ENCODE measurements around the gene MIB2. TPM values are rescaled to one million over a fixed set of nuclear protein-coding genes. Genes with fewer than 3 reads are reported as not detected.

The MIB2 gene
- total RNA-seq, 1 experiment from 2014 or later, result 32.4 TPM

GRCh38 chr1:1610796-1611195 is 4.5 kb upstream of the MIB2 start:
- peaks cover 7% of the 10 kb centered on the region for H3K4me1 Mint-ChIP-seq (ENCODE audit: low read depth, unreplicated experiment)
- no peaks in the 10 kb centered on the region for H3K9me3 Mint-ChIP-seq (ENCODE audit: unreplicated experiment)
- H3K36me3 Mint-ChIP-seq (ENCODE audit: insufficient read depth, unreplicated experiment), result peaks cover 23% of the 10 kb centered on the region
- no peaks in the 10 kb centered on the region for H3K27me3 Mint-ChIP-seq (ENCODE audit: insufficient read depth, unreplicated experiment)
- Histone ChIP-seq H3K4me3 (ENCODE audit: low read depth, low read length) (no peak overlapping the region), H3K27me3 (replicated peaks; ENCODE audit: control insufficient read depth, insufficient read depth, low read length) (no peaks in the 10 kb centered on the region), H3K4me1 (0 out of 2 replicates have a peak, but pooled peaks cover 5% of the 10 kb centered on the region), H3K36me3 (ENCODE audit: control insufficient read depth, insufficient read depth, low read length) (no peaks in the 10 kb centered on the region), H3K9me3 (no peaks in the 10 kb centered on the region)
- DNase-seq, result no peak
- H3K4me3 Mint-ChIP-seq (ENCODE audit: unreplicated experiment), result no peak overlapping the region
- no peak for TF ChIP-seq CTCF (IDR thresholded peaks at IDR 0.05; ENCODE audit: insufficient read depth in 1 of 2, low read depth in 1 of 2, low read length in 1 of 2, severe bottlenecking in 1 of 2, unreplicated experiment in 1 of 2)
- no peak overlapping the region for H3K27ac Mint-ChIP-seq (ENCODE audit: unreplicated experiment)
- ChIA-PET CTCF (no interaction called here), POLR2A (no interaction called here)
- intact Hi-C loops (cut with micrococcal nuclease; ENCODE audit: unreplicated experiment), result no loop called here
- BruUV-seq (replicated peaks), result no TSS peak

GRCh38 chr1:1612104-1612400 is 3.2 kb upstream of the MIB2 start:
- peaks cover 23% of the 10 kb centered on the region for H3K36me3 Mint-ChIP-seq (ENCODE audit: insufficient read depth, unreplicated experiment)
- Histone ChIP-seq H3K4me3 (ENCODE audit: low read depth, low read length) (no peak overlapping the region), H3K4me1 (0 out of 2 replicates have a peak, but pooled peaks cover 9% of the 10 kb centered on the region), H3K36me3 (ENCODE audit: control insufficient read depth, insufficient read depth, low read length) (no peaks in the 10 kb centered on the region), H3K9me3 (no peaks in the 10 kb centered on the region), H3K27me3 (replicated peaks; ENCODE audit: control insufficient read depth, insufficient read depth, low read length) (no peaks in the 10 kb centered on the region)
- no peak for TF ChIP-seq CTCF (IDR thresholded peaks at IDR 0.05; ENCODE audit: insufficient read depth in 1 of 2, low read depth in 1 of 2, low read length in 1 of 2, severe bottlenecking in 1 of 2, unreplicated experiment in 1 of 2)
- H3K4me3 Mint-ChIP-seq (ENCODE audit: unreplicated experiment), result no peak overlapping the region
- BruUV-seq (replicated peaks), result no TSS peak
- H3K27ac Mint-ChIP-seq (ENCODE audit: unreplicated experiment), result no peak overlapping the region
- peaks cover 7% of the 10 kb centered on the region for H3K4me1 Mint-ChIP-seq (ENCODE audit: low read depth, unreplicated experiment)
- H3K9me3 Mint-ChIP-seq (ENCODE audit: unreplicated experiment), result no peaks in the 10 kb centered on the region
- intact Hi-C loops (cut with micrococcal nuclease; ENCODE audit: unreplicated experiment), result no loop called here
- H3K27me3 Mint-ChIP-seq (ENCODE audit: insufficient read depth, unreplicated experiment), result no peaks in the 10 kb centered on the region
- POLR2A ChIA-PET, result no interaction called here
- no peak for DNase-seq
- CTCF ChIA-PET, result no interaction called here

GRCh38 chr1:1613509-1614082 is 1.7 kb upstream of the MIB2 start:
- H3K36me3 ChIP-seq (ENCODE audit: control insufficient read depth, insufficient read depth, low read length), result no peaks in the 10 kb centered on the region
- ChIA-PET CTCF (no interaction called here), POLR2A (interaction anchor here (0.7 kb wide), 1 partner anchor 195 kb away, joined by 5 read pairs; no protein-coding TSS in a partner anchor)
- H3K27me3 Mint-ChIP-seq (ENCODE audit: insufficient read depth, unreplicated experiment), result no peaks in the 10 kb centered on the region
- no peaks in the 10 kb centered on the region for H3K9me3 Mint-ChIP-seq (ENCODE audit: unreplicated experiment)
- H3K4me3 ChIP-seq (ENCODE audit: low read depth, low read length), result peak overlapping the region; percentile 70
- H3K36me3 Mint-ChIP-seq (ENCODE audit: insufficient read depth, unreplicated experiment), result peaks cover 23% of the 10 kb centered on the region
- no peak for DNase-seq
- peak overlapping the region; percentile 97 for H3K27ac Mint-ChIP-seq (ENCODE audit: unreplicated experiment)
- H3K4me1 Mint-ChIP-seq (ENCODE audit: low read depth, unreplicated experiment), result peaks cover 7% of the 10 kb centered on the region
- H3K9me3 ChIP-seq, result no peaks in the 10 kb centered on the region
- no peaks in the 10 kb centered on the region for H3K27me3 ChIP-seq (replicated peaks; ENCODE audit: control insufficient read depth, insufficient read depth, low read length)
- no peak for TF ChIP-seq CTCF (IDR thresholded peaks at IDR 0.05; ENCODE audit: insufficient read depth in 1 of 2, low read depth in 1 of 2, low read length in 1 of 2, severe bottlenecking in 1 of 2, unreplicated experiment in 1 of 2)
- peak overlapping the region; percentile 89 for H3K4me3 Mint-ChIP-seq (ENCODE audit: unreplicated experiment)
- intact Hi-C loops (cut with micrococcal nuclease; ENCODE audit: unreplicated experiment), result no loop called here
- 0 out of 2 replicates have a peak, but pooled peaks cover 9% of the 10 kb centered on the region for H3K4me1 ChIP-seq
- no TSS peak for BruUV-seq (replicated peaks)

Measured in Caco-2 (cell line).